Activated CD8-positive, alpha-beta T cell treated with anti-CD3 and anti-CD28 coated beads, Interleukin-2, amount 10 ng/mL, durations not matched to agents 7 days and 5 days (primary cell): Measurements from ENCODE around the gene SRCAP. TPM values are rescaled to one million over a fixed set of nuclear protein-coding genes. Genes with fewer than 3 reads are reported as not detected.

Experiments used
- total RNA-seq, 2 experiments: library from RNA; stranded (reverse); gene quantifications; one replicate each; pipeline ENCODE4 v1.2.3, GENCODE V29; 2021

Gene SRCAP
- total RNA-seq, 2 experiments from 2014 or later: 75.2 to 76.0 TPM

Other genes with a start within 250 kb of the SRCAP start
- gene ITGAL, start 226.4 kb upstream of the SRCAP start, total RNA-seq: 100 to 1,000 TPM; 458 to 471 TPM
- 1 to 10 TPM; 6.7 to 7.0 TPM for gene ZNF768, start 172.6 kb upstream of the SRCAP start, total RNA-seq
- 10 to 100 TPM in 1 of 2 experiments, 1 to 10 TPM in 1; 8.9 to 10.8 TPM for gene ZNF747, start 164.3 kb upstream of the SRCAP start, total RNA-seq
- gene ZNF764, start 140.8 kb upstream of the SRCAP start, total RNA-seq: 10 to 100 TPM; 15.2 to 15.4 TPM
- gene ZNF688, start 127.5 kb upstream of the SRCAP start, total RNA-seq: 10 to 100 TPM; 12.5 to 13.4 TPM
- gene ZNF785, start 113.5 kb upstream of the SRCAP start, total RNA-seq: 10 to 100 TPM; 11.7 to 13.7 TPM
- gene ZNF689, start 88.8 kb upstream of the SRCAP start, total RNA-seq: 10 to 100 TPM; 12.0 to 13.4 TPM
- gene PRR14, start 48.2 kb upstream of the SRCAP start, total RNA-seq: 10 to 100 TPM; 87.6 to 91.4 TPM
- gene FBRS, start 40.7 kb upstream of the SRCAP start, total RNA-seq: 100 to 1,000 TPM in 1 of 2 experiments, 10 to 100 TPM in 1; 85.2 to 100 TPM
- gene PHKG2, start 49.3 kb downstream of the SRCAP start, total RNA-seq: 10 to 100 TPM; 42.1 to 43.7 TPM
- 1 to 10 TPM; 4.4 to 4.8 TPM for gene CFAP119, start 62.9 kb downstream of the SRCAP start, total RNA-seq
- gene RNF40, start 63.2 kb downstream of the SRCAP start, total RNA-seq: 100 to 1,000 TPM; 100 to 102 TPM
- gene ZNF629, start 88.0 kb downstream of the SRCAP start, total RNA-seq: 1 to 10 TPM; 1.7 to 1.9 TPM
- gene BCL7C, start 194.9 kb downstream of the SRCAP start, total RNA-seq: 10 to 100 TPM; 30.3 to 34.5 TPM
- gene CTF1, start 197.4 kb downstream of the SRCAP start, total RNA-seq: under 1 TPM; 0.23 to 0.34 TPM
- 10 to 100 TPM; 22.7 to 23.1 TPM for gene FBXL19, start 224.4 kb downstream of the SRCAP start, total RNA-seq
- 10 to 100 TPM; 21.4 to 23.1 TPM for gene ORAI3, start 249.9 kb downstream of the SRCAP start, total RNA-seq